Posterior cingulate gyrus (tissue), 11 donors: ENCODE results near the gene PKD2.

Source experiments
- DNase-seq, 10 donors: peaks; one replicate each; pipeline versions ENCODE4 v3.0.0 to v3.0.0-alpha.2; 2020 to 2021; ENCODE audit warnings: mixed read lengths in 3 of 10
- intact Hi-C: fragments of 100-400 bp; cut with DNase I; formaldehyde crosslinking; loops from one replicate; pipeline ENCODE4 v1.15.1; 2023

PKD2 gene

GRCh38 chr4:88059766-88060165, 52.3 kb downstream of the PKD2 start:
- DNase-seq, result no peak
- intact Hi-C loops, result no loop called here

GRCh38 chr4:88060431-88060830, 53.0 kb downstream of the PKD2 start:
- no peak for DNase-seq
- intact Hi-C loops, result no loop called here

GRCh38 chr4:88062311-88062710, 54.9 kb downstream of the PKD2 start:
- intact Hi-C loops, result no loop called here
- DNase-seq, result no peak

- DNase-seq, result no peak
- intact Hi-C loops, result no loop called here
Measured at GRCh38 chr4:88062843-88063242, 55.4 kb downstream of the PKD2 start.

- no peak for DNase-seq
- intact Hi-C loops, result no loop called here
Measured at GRCh38 chr4:88063634-88064296, 56.3 kb downstream of the PKD2 start.

GRCh38 chr4:88064410-88064809, 57.0 kb downstream of the PKD2 start:
- intact Hi-C loops, result no loop called here
- no peak for DNase-seq

GRCh38 chr4:88070031-88070430, 62.6 kb downstream of the PKD2 start:
- intact Hi-C loops, result no loop called here
- no peak for DNase-seq

- no peak for DNase-seq
- intact Hi-C loops, result no loop called here
Measured at GRCh38 chr4:88075336-88075735, 67.9 kb downstream of the PKD2 start.

GRCh38 chr4:88077911-88078524, 70.6 kb downstream of the PKD2 start:
- intact Hi-C loops, result no loop called here
- no peak for DNase-seq

- intact Hi-C loops, result no loop called here
- no peak for DNase-seq
Measured at GRCh38 chr4:88078579-88078978, 71.1 kb downstream of the PKD2 start.

- no peak for DNase-seq
- intact Hi-C loops, result no loop called here
Measured at GRCh38 chr4:88080626-88081025, 73.2 kb downstream of the PKD2 start.

GRCh38 chr4:88087004-88087403, 79.6 kb downstream of the PKD2 start:
- DNase-seq, result no peak
- intact Hi-C loops, result no loop called here

GRCh38 chr4:88090898-88091297, 83.5 kb downstream of the PKD2 start:
- DNase-seq, result no peak
- intact Hi-C loops, result no loop called here

- intact Hi-C loops, result no loop called here
- DNase-seq, result no peak
Measured at GRCh38 chr4:88091378-88091777, 83.9 kb downstream of the PKD2 start.

GRCh38 chr4:88093874-88094273, 86.4 kb downstream of the PKD2 start:
- DNase-seq, result no peak
- intact Hi-C loops, result no loop called here

GRCh38 chr4:88097301-88097700, 89.9 kb downstream of the PKD2 start:
- no peak for DNase-seq
- intact Hi-C loops, result no loop called here

GRCh38 chr4:88097781-88098180, 90.3 kb downstream of the PKD2 start:
- DNase-seq, result no peak
- intact Hi-C loops, result no loop called here

- intact Hi-C loops, result no loop called here
- DNase-seq, result no peak
Measured at GRCh38 chr4:88098993-88099752, 91.7 kb downstream of the PKD2 start.

- intact Hi-C loops, result no loop called here
- DNase-seq, result no peak
Measured at GRCh38 chr4:88101165-88101564, 93.7 kb downstream of the PKD2 start.

GRCh38 chr4:88102026-88102425, 94.6 kb downstream of the PKD2 start:
- DNase-seq, result no peak

GRCh38 chr4:88104902-88105610, 97.6 kb downstream of the PKD2 start:
- no peak for DNase-seq
- intact Hi-C loops, result no loop called here

More at GRCh38 chr4:88102026-88102425, 94.6 kb downstream of the PKD2 start:
- intact Hi-C loops, result no loop called here
